WTC11 (cell line): Measurements from ENCODE around the gene UGT1A7.

Experiments used
- CREB1 ChIP-seq: sonication (generic); formaldehyde crosslinking; IDR thresholded peaks from 2 replicates; pipeline ENCODE4 v1.8.0; 2023; ENCODE audit warnings: mild to moderate bottlenecking, missing genetic modification reagents
- FOXK1 ChIP-seq: sonication (generic); formaldehyde crosslinking; IDR thresholded peaks from 2 replicates; pipeline ENCODE4 v1.8.0; 2022; ENCODE audit warnings: mild to moderate bottlenecking, moderate library complexity, missing genetic modification reagents
- GABPB1 ChIP-seq: sonication (generic); formaldehyde crosslinking; IDR thresholded peaks from 2 replicates; pipeline ENCODE4 v1.8.1; 2023; ENCODE audit warnings: mild to moderate bottlenecking, missing genetic modification reagents
- JUN ChIP-seq: sonication (generic); formaldehyde crosslinking; IDR thresholded peaks from 2 replicates; pipeline ENCODE4 v1.8.0; 2023; ENCODE audit warnings: mild to moderate bottlenecking, missing genetic modification reagents
- NFYB ChIP-seq: sonication (generic); formaldehyde crosslinking; conservative IDR thresholded peaks from 2 replicates; pipeline ENCODE4 v1.8.0; 2022; ENCODE audit warnings: low read depth, missing genetic modification reagents
- TEAD4 ChIP-seq: sonication (generic); formaldehyde crosslinking; IDR thresholded peaks from 2 replicates; pipeline ENCODE4 v1.8.0; 2022; ENCODE audit warnings: mild to moderate bottlenecking, missing genetic modification reagents
- ZNF232 ChIP-seq: sonication (generic); formaldehyde crosslinking; IDR thresholded peaks from 2 replicates; pipeline ENCODE4 v1.8.0; 2022; ENCODE audit warnings: mild to moderate bottlenecking, missing genetic modification reagents
- ZNF423 ChIP-seq: fragments of 250-450 bp; sonication (Bioruptor Pico); IDR thresholded peaks from 2 replicates; pipeline ENCODE4 v2.1.2; 2022; ENCODE audit warnings: mild to moderate bottlenecking, moderate library complexity
- TF ChIP-seq, protein P1 (sequence below): fragments of 200-600 bp; IDR thresholded peaks from 2 replicates; pipeline ENCODE4 v1.8.0; 2022; ENCODE audit warnings: antibody characterized with exemption
- TF ChIP-seq, protein P2 (sequence below): sonication (generic); formaldehyde crosslinking; IDR thresholded peaks from 2 replicates; pipeline ENCODE4 v1.8.0; 2022; ENCODE audit warnings: mild to moderate bottlenecking, missing genetic modification reagents
- TF ChIP-seq, protein P3 (sequence below): sonication (generic); formaldehyde crosslinking; IDR thresholded peaks from 2 replicates; pipeline ENCODE4 v1.8.0; 2023; ENCODE audit warnings: missing genetic modification reagents
- TF ChIP-seq, protein P4 (sequence below): sonication (generic); formaldehyde crosslinking; IDR thresholded peaks from 2 replicates; pipeline ENCODE4 v1.8.1; 2023; ENCODE audit warnings: mild to moderate bottlenecking, missing genetic modification reagents, moderate library complexity
- TF ChIP-seq, protein P5 (sequence below): fragments of 250-450 bp; sonication (Bioruptor Pico); IDR thresholded peaks from 2 replicates; pipeline ENCODE4 v2.1.2; 2022; ENCODE audit warnings: mild to moderate bottlenecking, moderate library complexity
- TF ChIP-seq, protein P6 (sequence below): sonication (generic); formaldehyde crosslinking; conservative IDR thresholded peaks from 2 replicates; pipeline ENCODE4 v1.8.1; 2022; ENCODE audit warnings: mild to moderate bottlenecking, missing genetic modification reagents

DNA sequence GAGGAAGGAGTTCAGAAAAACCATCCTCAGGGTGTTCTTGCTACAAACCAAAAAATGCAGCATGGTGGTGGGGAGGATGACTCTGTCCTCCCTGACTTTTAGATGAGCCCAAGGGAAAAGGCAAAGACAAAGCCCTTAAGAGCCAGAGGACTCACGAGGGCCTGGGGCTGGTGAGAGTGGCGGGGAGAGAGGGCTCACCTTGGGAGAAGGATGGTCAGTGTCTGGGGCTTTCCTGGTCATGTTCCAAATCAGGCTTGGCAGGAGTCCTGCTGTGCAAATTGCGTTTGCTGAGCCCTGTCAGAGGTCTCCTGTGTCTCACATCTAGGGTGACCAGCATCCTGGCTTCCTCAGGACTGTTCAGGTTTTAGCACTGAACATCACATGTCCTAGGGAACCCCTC, 83.1 kb downstream of the UGT1A7 start:
- TF ChIP-seq, protein P1, sequence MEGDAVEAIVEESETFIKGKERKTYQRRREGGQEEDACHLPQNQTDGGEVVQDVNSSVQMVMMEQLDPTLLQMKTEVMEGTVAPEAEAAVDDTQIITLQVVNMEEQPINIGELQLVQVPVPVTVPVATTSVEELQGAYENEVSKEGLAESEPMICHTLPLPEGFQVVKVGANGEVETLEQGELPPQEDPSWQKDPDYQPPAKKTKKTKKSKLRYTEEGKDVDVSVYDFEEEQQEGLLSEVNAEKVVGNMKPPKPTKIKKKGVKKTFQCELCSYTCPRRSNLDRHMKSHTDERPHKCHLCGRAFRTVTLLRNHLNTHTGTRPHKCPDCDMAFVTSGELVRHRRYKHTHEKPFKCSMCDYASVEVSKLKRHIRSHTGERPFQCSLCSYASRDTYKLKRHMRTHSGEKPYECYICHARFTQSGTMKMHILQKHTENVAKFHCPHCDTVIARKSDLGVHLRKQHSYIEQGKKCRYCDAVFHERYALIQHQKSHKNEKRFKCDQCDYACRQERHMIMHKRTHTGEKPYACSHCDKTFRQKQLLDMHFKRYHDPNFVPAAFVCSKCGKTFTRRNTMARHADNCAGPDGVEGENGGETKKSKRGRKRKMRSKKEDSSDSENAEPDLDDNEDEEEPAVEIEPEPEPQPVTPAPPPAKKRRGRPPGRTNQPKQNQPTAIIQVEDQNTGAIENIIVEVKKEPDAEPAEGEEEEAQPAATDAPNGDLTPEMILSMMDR = no peak
- TF ChIP-seq, protein P2, sequence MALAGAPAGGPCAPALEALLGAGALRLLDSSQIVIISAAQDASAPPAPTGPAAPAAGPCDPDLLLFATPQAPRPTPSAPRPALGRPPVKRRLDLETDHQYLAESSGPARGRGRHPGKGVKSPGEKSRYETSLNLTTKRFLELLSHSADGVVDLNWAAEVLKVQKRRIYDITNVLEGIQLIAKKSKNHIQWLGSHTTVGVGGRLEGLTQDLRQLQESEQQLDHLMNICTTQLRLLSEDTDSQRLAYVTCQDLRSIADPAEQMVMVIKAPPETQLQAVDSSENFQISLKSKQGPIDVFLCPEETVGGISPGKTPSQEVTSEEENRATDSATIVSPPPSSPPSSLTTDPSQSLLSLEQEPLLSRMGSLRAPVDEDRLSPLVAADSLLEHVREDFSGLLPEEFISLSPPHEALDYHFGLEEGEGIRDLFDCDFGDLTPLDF (CRISPR knock-in tag) = no peak
- TF ChIP-seq ZNF232 (CRISPR knock-in tag) (no peak), CREB1 (CRISPR knock-in tag) (no peak), GABPB1 (no peak), NFYB (CRISPR knock-in tag) (no peak), FOXK1 (CRISPR knock-in tag) (no peak), ZNF423 (CRISPR knock-in tag) (no peak), TEAD4 (no peak), JUN (CRISPR knock-in tag) (no peak)
- TF ChIP-seq, protein P3, sequence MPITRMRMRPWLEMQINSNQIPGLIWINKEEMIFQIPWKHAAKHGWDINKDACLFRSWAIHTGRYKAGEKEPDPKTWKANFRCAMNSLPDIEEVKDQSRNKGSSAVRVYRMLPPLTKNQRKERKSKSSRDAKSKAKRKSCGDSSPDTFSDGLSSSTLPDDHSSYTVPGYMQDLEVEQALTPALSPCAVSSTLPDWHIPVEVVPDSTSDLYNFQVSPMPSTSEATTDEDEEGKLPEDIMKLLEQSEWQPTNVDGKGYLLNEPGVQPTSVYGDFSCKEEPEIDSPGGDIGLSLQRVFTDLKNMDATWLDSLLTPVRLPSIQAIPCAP (CRISPR knock-in tag) = no peak
- TF ChIP-seq, protein P4, sequence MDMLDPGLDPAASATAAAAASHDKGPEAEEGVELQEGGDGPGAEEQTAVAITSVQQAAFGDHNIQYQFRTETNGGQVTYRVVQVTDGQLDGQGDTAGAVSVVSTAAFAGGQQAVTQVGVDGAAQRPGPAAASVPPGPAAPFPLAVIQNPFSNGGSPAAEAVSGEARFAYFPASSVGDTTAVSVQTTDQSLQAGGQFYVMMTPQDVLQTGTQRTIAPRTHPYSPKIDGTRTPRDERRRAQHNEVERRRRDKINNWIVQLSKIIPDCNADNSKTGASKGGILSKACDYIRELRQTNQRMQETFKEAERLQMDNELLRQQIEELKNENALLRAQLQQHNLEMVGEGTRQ (CRISPR knock-in tag) = no peak
- TF ChIP-seq, protein P5, sequence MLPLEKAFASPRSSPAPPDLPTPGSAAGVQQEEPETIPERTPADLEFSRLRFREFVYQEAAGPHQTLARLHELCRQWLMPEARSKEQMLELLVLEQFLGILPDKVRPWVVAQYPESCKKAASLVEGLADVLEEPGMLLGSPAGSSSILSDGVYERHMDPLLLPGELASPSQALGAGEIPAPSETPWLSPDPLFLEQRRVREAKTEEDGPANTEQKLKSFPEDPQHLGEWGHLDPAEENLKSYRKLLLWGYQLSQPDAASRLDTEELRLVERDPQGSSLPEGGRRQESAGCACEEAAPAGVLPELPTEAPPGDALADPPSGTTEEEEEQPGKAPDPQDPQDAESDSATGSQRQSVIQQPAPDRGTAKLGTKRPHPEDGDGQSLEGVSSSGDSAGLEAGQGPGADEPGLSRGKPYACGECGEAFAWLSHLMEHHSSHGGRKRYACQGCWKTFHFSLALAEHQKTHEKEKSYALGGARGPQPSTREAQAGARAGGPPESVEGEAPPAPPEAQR (CRISPR knock-in tag) = no peak
- TF ChIP-seq, protein P6, sequence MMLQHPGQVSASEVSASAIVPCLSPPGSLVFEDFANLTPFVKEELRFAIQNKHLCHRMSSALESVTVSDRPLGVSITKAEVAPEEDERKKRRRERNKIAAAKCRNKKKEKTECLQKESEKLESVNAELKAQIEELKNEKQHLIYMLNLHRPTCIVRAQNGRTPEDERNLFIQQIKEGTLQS (CRISPR knock-in tag) = no peak
